ENCODE results near the gene MIOS.

MIOS gene

GRCh38 chr7:7585241-7585928 lies 18.7 kb downstream of the MIOS start:
- no peak overlapping the region for H3K9ac ChIP-seq (ENCODE audit: low read length)
- H3K4me1 ChIP-seq (ENCODE audit: low read length), result no peaks in the 10 kb centered on the region
- H2AFZ ChIP-seq (ENCODE audit: low read depth, low read length), result no peak overlapping the region
- no peak overlapping the region for H3K4me3 ChIP-seq (ENCODE audit: low read length)
- peaks cover 18% of the 10 kb centered on the region for H3K79me2 ChIP-seq (ENCODE audit: low read length)
- no peak overlapping the region for H3K27ac ChIP-seq (ENCODE audit: low read length)
- peaks cover 9% of the 10 kb centered on the region for H3K36me3 ChIP-seq (replicated peaks; ENCODE audit: low read depth, low read length)
- no peaks in the 10 kb centered on the region for H3K9me3 ChIP-seq (ENCODE audit: insufficient read depth, low read length)
- no peak for TF ChIP-seq EZH2phosphoT487 (IDR thresholded peaks at IDR 0.05; ENCODE audit: low read depth)
- TF ChIP-seq CTCF (IDR thresholded peaks at IDR 0.05; ENCODE audit: low read depth, low read length), result no peak
- H3K27me3 ChIP-seq (ENCODE audit: low read depth, low read length), result no peaks in the 10 kb centered on the region
- H4K20me1 ChIP-seq (ENCODE audit: insufficient read depth, low read length), result peaks cover 3% of the 10 kb centered on the region; the same call in 1 of the 2 replicates
- H3K4me2 ChIP-seq (ENCODE audit: low read length), result no peak overlapping the region

- Histone ChIP-seq H3K9ac (ENCODE audit: low read length) (no peak overlapping the region), H3K36me3 (replicated peaks; ENCODE audit: low read depth, low read length) (peaks cover 37% of the 10 kb centered on the region), H3K27ac (ENCODE audit: low read length) (no peak overlapping the region), H3K4me3 (ENCODE audit: low read length) (no peak overlapping the region), H4K20me1 (ENCODE audit: insufficient read depth, low read length) (no peaks in the 10 kb centered on the region), H3K9me3 (ENCODE audit: insufficient read depth, low read length) (no peaks in the 10 kb centered on the region), H3K4me2 (ENCODE audit: low read length) (no peak overlapping the region), H3K79me2 (ENCODE audit: low read length) (0 out of 2 replicates have a peak, but pooled peaks cover 3% of the 10 kb centered on the region), H3K4me1 (ENCODE audit: low read length) (no peaks in the 10 kb centered on the region), H2AFZ (ENCODE audit: low read depth, low read length) (no peak overlapping the region), H3K27me3 (ENCODE audit: low read depth, low read length) (no peaks in the 10 kb centered on the region)
- peak; percentile 27 for TF ChIP-seq CTCF (IDR thresholded peaks at IDR 0.05; ENCODE audit: low read depth, low read length)
- TF ChIP-seq EZH2phosphoT487 (IDR thresholded peaks at IDR 0.05; ENCODE audit: low read depth), result no peak
These were observed 28.8 kb downstream of the MIOS start for GRCh38 chr7:7595451-7595850.

- Histone ChIP-seq H3K9ac (ENCODE audit: low read length) (no peak overlapping the region), H3K4me2 (ENCODE audit: low read length) (no peak overlapping the region), H3K4me1 (ENCODE audit: low read length) (no peaks in the 10 kb centered on the region), H3K27ac (ENCODE audit: low read length) (no peak overlapping the region), H4K20me1 (ENCODE audit: insufficient read depth, low read length) (no peaks in the 10 kb centered on the region), H3K36me3 (replicated peaks; ENCODE audit: low read depth, low read length) (peaks cover 31% of the 10 kb centered on the region), H3K27me3 (ENCODE audit: low read depth, low read length) (no peaks in the 10 kb centered on the region), H3K4me3 (ENCODE audit: low read length) (no peak overlapping the region), H2AFZ (ENCODE audit: low read depth, low read length) (no peak overlapping the region), H3K9me3 (ENCODE audit: insufficient read depth, low read length) (no peaks in the 10 kb centered on the region), H3K79me2 (ENCODE audit: low read length) (0 out of 2 replicates have a peak, but pooled peaks cover 3% of the 10 kb centered on the region)
- TF ChIP-seq CTCF (IDR thresholded peaks at IDR 0.05; ENCODE audit: low read depth, low read length) (no peak), EZH2phosphoT487 (IDR thresholded peaks at IDR 0.05; ENCODE audit: low read depth) (no peak)
These were observed 29.5 kb downstream of the MIOS start for GRCh38 chr7:7596176-7596575.

- Histone ChIP-seq H3K27me3 (ENCODE audit: low read depth, low read length) (no peaks in the 10 kb centered on the region), H3K9ac (ENCODE audit: low read length) (no peak overlapping the region), H3K4me1 (ENCODE audit: low read length) (no peaks in the 10 kb centered on the region), H3K4me2 (ENCODE audit: low read length) (no peak overlapping the region), H3K27ac (ENCODE audit: low read length) (no peak overlapping the region), H3K36me3 (replicated peaks; ENCODE audit: low read depth, low read length) (peaks cover 22% of the 10 kb centered on the region), H2AFZ (ENCODE audit: low read depth, low read length) (no peak overlapping the region), H3K4me3 (ENCODE audit: low read length) (no peak overlapping the region), H3K79me2 (ENCODE audit: low read length) (no peaks in the 10 kb centered on the region), H4K20me1 (ENCODE audit: insufficient read depth, low read length) (no peaks in the 10 kb centered on the region), H3K9me3 (ENCODE audit: insufficient read depth, low read length) (no peaks in the 10 kb centered on the region)
- no peak for TF ChIP-seq CTCF (IDR thresholded peaks at IDR 0.05; ENCODE audit: low read depth, low read length)
These were observed 40.3 kb downstream of the MIOS start for GRCh38 chr7:7607010-7607409.

Measured in OCI-LY3 (cell line).